Measurements from ENCODE around the gene CEP128. TPM values are rescaled to one million over a fixed set of nuclear protein-coding genes. Genes with fewer than 3 reads are reported as not detected.

The CEP128 gene
- total and polyA plus RNA-seq, 2 experiments from 2014 or later = 7.6 to 17.6 TPM

DNA sequence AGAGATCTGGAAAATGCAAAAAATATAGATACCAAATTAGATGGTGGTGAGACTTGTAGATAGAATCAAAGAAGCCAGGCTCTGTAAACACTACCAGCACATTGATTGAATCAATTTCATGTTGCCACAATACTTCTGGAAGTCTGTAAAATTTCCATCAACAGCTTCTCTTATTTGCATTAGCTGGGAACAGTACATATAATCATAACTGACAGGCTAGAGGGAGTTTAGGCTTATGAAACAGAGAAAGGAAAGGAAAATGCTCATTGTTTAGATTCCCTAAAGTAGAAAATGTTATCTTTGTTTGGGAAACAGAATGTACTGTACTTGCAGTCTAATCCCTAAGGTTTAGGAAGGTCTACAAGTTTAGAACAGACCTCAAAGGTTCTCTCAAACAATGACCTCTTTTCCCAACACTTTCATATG, 335.2 kb downstream of the CEP128 start (continued):
- no peak for TF ChIP-seq EZH2 (IDR thresholded peaks at IDR 0.05; ENCODE audit: low read depth, unreplicated experiment)
- TF ChIP-seq, protein P1, sequence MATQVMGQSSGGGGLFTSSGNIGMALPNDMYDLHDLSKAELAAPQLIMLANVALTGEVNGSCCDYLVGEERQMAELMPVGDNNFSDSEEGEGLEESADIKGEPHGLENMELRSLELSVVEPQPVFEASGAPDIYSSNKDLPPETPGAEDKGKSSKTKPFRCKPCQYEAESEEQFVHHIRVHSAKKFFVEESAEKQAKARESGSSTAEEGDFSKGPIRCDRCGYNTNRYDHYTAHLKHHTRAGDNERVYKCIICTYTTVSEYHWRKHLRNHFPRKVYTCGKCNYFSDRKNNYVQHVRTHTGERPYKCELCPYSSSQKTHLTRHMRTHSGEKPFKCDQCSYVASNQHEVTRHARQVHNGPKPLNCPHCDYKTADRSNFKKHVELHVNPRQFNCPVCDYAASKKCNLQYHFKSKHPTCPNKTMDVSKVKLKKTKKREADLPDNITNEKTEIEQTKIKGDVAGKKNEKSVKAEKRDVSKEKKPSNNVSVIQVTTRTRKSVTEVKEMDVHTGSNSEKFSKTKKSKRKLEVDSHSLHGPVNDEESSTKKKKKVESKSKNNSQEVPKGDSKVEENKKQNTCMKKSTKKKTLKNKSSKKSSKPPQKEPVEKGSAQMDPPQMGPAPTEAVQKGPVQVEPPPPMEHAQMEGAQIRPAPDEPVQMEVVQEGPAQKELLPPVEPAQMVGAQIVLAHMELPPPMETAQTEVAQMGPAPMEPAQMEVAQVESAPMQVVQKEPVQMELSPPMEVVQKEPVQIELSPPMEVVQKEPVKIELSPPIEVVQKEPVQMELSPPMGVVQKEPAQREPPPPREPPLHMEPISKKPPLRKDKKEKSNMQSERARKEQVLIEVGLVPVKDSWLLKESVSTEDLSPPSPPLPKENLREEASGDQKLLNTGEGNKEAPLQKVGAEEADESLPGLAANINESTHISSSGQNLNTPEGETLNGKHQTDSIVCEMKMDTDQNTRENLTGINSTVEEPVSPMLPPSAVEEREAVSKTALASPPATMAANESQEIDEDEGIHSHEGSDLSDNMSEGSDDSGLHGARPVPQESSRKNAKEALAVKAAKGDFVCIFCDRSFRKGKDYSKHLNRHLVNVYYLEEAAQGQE (IDR thresholded peaks at IDR 0.05; ENCODE audit: unreplicated experiment) = no peak

DNA sequence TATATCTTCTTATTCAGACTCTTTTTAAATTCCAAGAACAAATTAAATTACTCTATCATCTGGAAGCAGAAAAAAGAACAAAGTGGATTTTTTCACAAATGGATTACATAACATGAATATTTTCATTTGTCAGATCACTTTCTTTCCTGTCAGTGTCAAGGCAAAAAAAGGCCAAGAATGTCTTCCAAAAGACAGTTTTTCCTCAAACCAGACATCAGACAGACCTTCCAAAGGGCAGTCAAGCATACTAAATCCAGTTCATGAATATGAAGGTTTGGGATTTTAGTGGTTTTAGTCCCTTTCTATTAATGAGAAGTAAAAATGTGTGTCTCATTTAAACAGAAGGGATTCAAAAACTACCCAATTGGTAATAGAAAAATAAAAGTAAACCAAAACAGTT, 336.0 kb downstream of the CEP128 start:
- no peak overlapping the region for H3K4me3 ChIP-seq
- no peak for ATAC-seq
- H3K4me1 ChIP-seq (ENCODE audit: insufficient read depth) = no peaks in the 10 kb centered on the region
- Mint-ChIP-seq H3K4me1 (no peaks in the 10 kb centered on the region), H3K36me3 (ENCODE audit: low read depth) (no peaks in the 10 kb centered on the region), H3K27me3 (ENCODE audit: insufficient read depth, low read depth, poor library complexity) (no peaks in the 10 kb centered on the region), H3K4me3 (no peak overlapping the region), H3K9me3 (no peaks in the 10 kb centered on the region; the same call in 2 of the 3 replicates), H3K27ac (no peak overlapping the region)
- no peak for DNase-seq (ENCODE audit: low spot score)
- H3K9me2 ChIP-seq (ENCODE audit: insufficient read depth) = no peaks in the 10 kb centered on the region
- no peaks in the 10 kb centered on the region for H3K36me3 ChIP-seq (ENCODE audit: insufficient read depth)
- H3K79me2 ChIP-seq (replicated peaks; ENCODE audit: insufficient read depth) = no peaks in the 10 kb centered on the region
- H3F3A ChIP-seq (replicated peaks; ENCODE audit: low read depth) = no peaks in the 10 kb centered on the region
- no peak overlapping the region for H2AFZ ChIP-seq
- no peaks in the 10 kb centered on the region for H3K27me3 ChIP-seq (ENCODE audit: insufficient read depth)
- H3K27ac ChIP-seq (ENCODE audit: low read depth) = no peak overlapping the region
- H4K20me1 ChIP-seq (replicated peaks; ENCODE audit: insufficient read depth) = no peaks in the 10 kb centered on the region; the same call in 1 of the 2 replicates
- no peak overlapping the region for H3K4me2 ChIP-seq
- TF ChIP-seq STAT1 (IDR thresholded peaks at IDR 0.05; ENCODE audit: unreplicated experiment) (no peak), POLR2AphosphoS5 (IDR thresholded peaks at IDR 0.05; ENCODE audit: low read depth) (no peak), ZNF114 (CRISPR knock-in tag; IDR thresholded peaks at IDR 0.05) (no peak), EZH2phosphoT487 (IDR thresholded peaks at IDR 0.05; ENCODE audit: unreplicated experiment) (no peak), CREB1 (CRISPR knock-in tag; IDR thresholded peaks at IDR 0.05; ENCODE audit: low read depth) (no peak), NANOG (IDR thresholded peaks at IDR 0.05; ENCODE audit: borderline replicate concordance) (no peak), ZNF331 (CRISPR knock-in tag; IDR thresholded peaks at IDR 0.05; ENCODE audit: low read depth) (no peak), JUNB (IDR thresholded peaks at IDR 0.05; ENCODE audit: unreplicated experiment) (no peak)
- TF ChIP-seq, protein P2, sequence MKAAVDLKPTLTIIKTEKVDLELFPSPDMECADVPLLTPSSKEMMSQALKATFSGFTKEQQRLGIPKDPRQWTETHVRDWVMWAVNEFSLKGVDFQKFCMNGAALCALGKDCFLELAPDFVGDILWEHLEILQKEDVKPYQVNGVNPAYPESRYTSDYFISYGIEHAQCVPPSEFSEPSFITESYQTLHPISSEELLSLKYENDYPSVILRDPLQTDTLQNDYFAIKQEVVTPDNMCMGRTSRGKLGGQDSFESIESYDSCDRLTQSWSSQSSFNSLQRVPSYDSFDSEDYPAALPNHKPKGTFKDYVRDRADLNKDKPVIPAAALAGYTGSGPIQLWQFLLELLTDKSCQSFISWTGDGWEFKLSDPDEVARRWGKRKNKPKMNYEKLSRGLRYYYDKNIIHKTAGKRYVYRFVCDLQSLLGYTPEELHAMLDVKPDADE (IDR thresholded peaks at IDR 0.05) = no peak
- TF ChIP-seq, protein P3, sequence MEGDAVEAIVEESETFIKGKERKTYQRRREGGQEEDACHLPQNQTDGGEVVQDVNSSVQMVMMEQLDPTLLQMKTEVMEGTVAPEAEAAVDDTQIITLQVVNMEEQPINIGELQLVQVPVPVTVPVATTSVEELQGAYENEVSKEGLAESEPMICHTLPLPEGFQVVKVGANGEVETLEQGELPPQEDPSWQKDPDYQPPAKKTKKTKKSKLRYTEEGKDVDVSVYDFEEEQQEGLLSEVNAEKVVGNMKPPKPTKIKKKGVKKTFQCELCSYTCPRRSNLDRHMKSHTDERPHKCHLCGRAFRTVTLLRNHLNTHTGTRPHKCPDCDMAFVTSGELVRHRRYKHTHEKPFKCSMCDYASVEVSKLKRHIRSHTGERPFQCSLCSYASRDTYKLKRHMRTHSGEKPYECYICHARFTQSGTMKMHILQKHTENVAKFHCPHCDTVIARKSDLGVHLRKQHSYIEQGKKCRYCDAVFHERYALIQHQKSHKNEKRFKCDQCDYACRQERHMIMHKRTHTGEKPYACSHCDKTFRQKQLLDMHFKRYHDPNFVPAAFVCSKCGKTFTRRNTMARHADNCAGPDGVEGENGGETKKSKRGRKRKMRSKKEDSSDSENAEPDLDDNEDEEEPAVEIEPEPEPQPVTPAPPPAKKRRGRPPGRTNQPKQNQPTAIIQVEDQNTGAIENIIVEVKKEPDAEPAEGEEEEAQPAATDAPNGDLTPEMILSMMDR (conservative IDR thresholded peaks at IDR 0.05; ENCODE audit: low read depth in 2 of 2) = no peak
- TF ChIP-seq, protein P1 (IDR thresholded peaks at IDR 0.05; ENCODE audit: unreplicated experiment) = no peak
